Measurements from ENCODE around the gene EFNB2. TPM values are rescaled to one million over a fixed set of nuclear protein-coding genes. Genes with fewer than 3 reads are reported as not detected.

The EFNB2 gene
- total and polyA plus RNA-seq, 2 donors (not counting 3 experiments of a cell fraction or from before 2014, with no cell fraction given), result 50.4 to 69.5 TPM

GRCh38 chr13:106491463-106491862 is 44.0 kb downstream of the EFNB2 start:
- Histone ChIP-seq H3K9me3 (replicated peaks; ENCODE audit: control insufficient read depth, insufficient read depth, low read length) (no peaks in the 10 kb centered on the region), H4K20me1 (replicated peaks; ENCODE audit: control insufficient read depth, extremely low read depth, insufficient read depth, low read length) (no peaks in the 10 kb centered on the region), H3K4me2 (ENCODE audit: insufficient read depth, low read length) (peak overlapping the region; percentile 10), H3K36me3 (ENCODE audit: control insufficient read depth in 2 of 2, extremely low read depth in 1 of 2, insufficient read depth in 2 of 2, low read length in 2 of 2) (peaks cover 22 to 27% of the 10 kb centered on the region in 2 experiments), H3K27ac (ENCODE audit: insufficient read depth, low read depth, low read length) (peak overlapping the region; percentile 65), H3K79me2 (ENCODE audit: control insufficient read depth, insufficient read depth, low read length) (no peaks in the 10 kb centered on the region), H3K4me1 (ENCODE audit: control insufficient read depth, extremely low read depth, insufficient read depth, low read length) (peaks cover 23% of the 10 kb centered on the region), H3K27me3 (ENCODE audit: control insufficient read depth in 2 of 2, insufficient read depth in 2 of 2, low read length in 2 of 2) (no peaks in the 10 kb centered on the region), H3K9me1 (replicated peaks; ENCODE audit: control insufficient read depth, extremely low read depth, insufficient read depth, low read length) (no peaks in the 10 kb centered on the region), H3K9ac (replicated peaks; ENCODE audit: extremely low read depth, insufficient read depth, low read length) (no peak overlapping the region), H2AFZ (ENCODE audit: low read depth, low read length) (no peak overlapping the region), H3K4me3 (replicated peaks in 1 of 3; ENCODE audit: insufficient read depth in 1 of 3, low read depth in 1 of 3, low read length in 3 of 3) (no peak overlapping the region)
- no TSS peak for BruUV-seq (replicated peaks)
- no peak for DNase-seq (ENCODE audit: low read depth, low spot score)
- ChIA-PET POLR2A (no interaction called here), CTCF (no interaction called here)
- no peak for FAIRE-seq
- TF ChIP-seq GATA2 (IDR thresholded peaks at IDR 0.05; ENCODE audit: insufficient read depth, insufficient read length, low read depth, low read length) (no peak), POLR2A (IDR thresholded peaks at IDR 0.05; ENCODE audit: low read depth, low read length) (no peak)
- dilution Hi-C loops (cut with MboI; ENCODE audit: extremely low pct_ligation_motif_present, low sequenced_read_pairs) (no loop called here), intact Hi-C loops (cut with micrococcal nuclease) (loop anchor here (10.0 kb wide), 2 partner anchors 377 to 407 kb away; no protein-coding TSS in a partner anchor)

GRCh38 chr13:106490569-106491321 is 44.7 kb downstream of the EFNB2 start:
- peak; percentile 73 for FAIRE-seq
- no peak overlapping the region for H3K4me3 ChIP-seq (replicated peaks in 1 of 3; ENCODE audit: insufficient read depth in 1 of 3, low read depth in 1 of 3, low read length in 3 of 3)
- H3K9me3 ChIP-seq (replicated peaks; ENCODE audit: control insufficient read depth, insufficient read depth, low read length), result no peaks in the 10 kb centered on the region

More at GRCh38 chr13:106490569-106491321, 44.7 kb downstream of the EFNB2 start:
- peaks cover 16% of the 10 kb centered on the region for H3K4me1 ChIP-seq (ENCODE audit: control insufficient read depth, extremely low read depth, insufficient read depth, low read length)
- DNase-seq (ENCODE audit: low read depth, low spot score), result peak; percentile 65
- H3K9ac ChIP-seq (replicated peaks; ENCODE audit: extremely low read depth, insufficient read depth, low read length), result peak overlapping the region; percentile 20
- H4K20me1 ChIP-seq (replicated peaks; ENCODE audit: control insufficient read depth, extremely low read depth, insufficient read depth, low read length), result no peaks in the 10 kb centered on the region
- H3K36me3 ChIP-seq (ENCODE audit: control insufficient read depth in 2 of 2, extremely low read depth in 1 of 2, insufficient read depth in 2 of 2, low read length in 2 of 2), result peaks cover 22 to 27% of the 10 kb centered on the region in 2 experiments
- peak overlapping the region; percentile 65 for H3K27ac ChIP-seq (ENCODE audit: insufficient read depth, low read depth, low read length)
- TF ChIP-seq JUN (IDR thresholded peaks at IDR 0.05; ENCODE audit: borderline replicate concordance, insufficient read depth, insufficient read length, low read depth) (peak; percentile 54), POLR2AphosphoS5 (IDR thresholded peaks at IDR 0.05; ENCODE audit: insufficient read depth, low read depth, low read length) (no peak)
- intact Hi-C loops (cut with micrococcal nuclease), result loop anchor here (10.0 kb wide), 2 partner anchors 376 to 406 kb away; no protein-coding TSS in a partner anchor
- H2AFZ ChIP-seq (ENCODE audit: low read depth, low read length), result no peak overlapping the region
- no peaks in the 10 kb centered on the region for H3K9me1 ChIP-seq (replicated peaks; ENCODE audit: control insufficient read depth, extremely low read depth, insufficient read depth, low read length)
- ChIA-PET CTCF (no interaction called here), POLR2A (no interaction called here)
- H3K27me3 ChIP-seq (ENCODE audit: control insufficient read depth in 2 of 2, insufficient read depth in 2 of 2, low read length in 2 of 2), result no peaks in the 10 kb centered on the region
- TSS peak; percentile 16 for BruUV-seq (replicated peaks)
- H3K79me2 ChIP-seq (ENCODE audit: control insufficient read depth, insufficient read depth, low read length), result no peaks in the 10 kb centered on the region
- H3K4me2 ChIP-seq (ENCODE audit: insufficient read depth, low read length), result peak overlapping the region; percentile 10
- dilution Hi-C loops (cut with MboI; ENCODE audit: extremely low pct_ligation_motif_present, low sequenced_read_pairs), result no loop called here
